ENCODE data around the gene KCNQ5. TPM values are rescaled to one million over a fixed set of nuclear protein-coding genes. Genes with fewer than 3 reads are reported as not detected.

Gene KCNQ5
- total and polyA plus RNA-seq, 2 of the 8 experiments (the other 6 are each of a cell fraction or from before 2014, with no cell fraction given): 0.83 to 1.2 TPM

DNA sequence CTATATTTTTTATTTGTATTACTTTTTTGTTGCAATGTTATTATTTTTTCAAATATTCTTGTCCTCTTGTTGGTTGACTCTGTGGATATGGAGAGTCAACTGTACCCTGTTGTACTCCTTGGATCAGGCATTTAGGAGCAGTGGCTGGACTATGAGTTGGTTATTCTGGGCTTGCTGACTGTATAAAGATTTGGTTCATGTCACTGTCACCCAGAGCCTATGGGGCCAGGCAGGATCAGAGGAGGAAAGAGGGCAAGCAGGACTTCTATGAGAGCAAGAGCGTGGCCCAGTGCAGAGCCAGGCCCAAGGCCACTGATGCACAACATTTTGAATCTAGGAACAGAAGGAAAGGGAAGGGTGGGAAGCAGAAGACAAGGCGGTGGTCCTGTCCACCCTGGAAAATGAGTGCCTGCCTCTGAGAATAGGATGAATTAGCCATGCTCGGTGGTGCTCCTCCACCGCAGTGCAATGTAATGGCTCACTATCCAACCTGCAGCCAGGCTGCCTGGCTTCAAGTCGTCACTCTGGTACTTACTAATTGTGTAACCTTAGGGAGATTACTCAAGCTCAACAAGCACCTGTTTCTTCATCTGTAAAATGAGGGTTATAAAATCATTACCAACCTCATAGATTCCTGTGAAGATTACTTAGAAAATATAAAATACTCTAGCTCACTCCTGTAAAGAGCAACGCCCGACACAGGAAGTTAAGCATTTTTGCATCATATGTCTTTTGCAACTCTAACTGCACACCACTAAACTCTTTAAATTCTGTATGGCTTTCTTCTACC is 192.1 kb downstream of the KCNQ5 start:
- Histone ChIP-seq H3K79me1 (ENCODE audit: low read depth, low read length) (no peaks in the 10 kb centered on the region), H2BK20ac (ENCODE audit: low read length) (no peak overlapping the region), H3K23me2 (ENCODE audit: low read depth, low read length) (no peaks in the 10 kb centered on the region), H3K4ac (replicated peaks; ENCODE audit: insufficient read length, low read depth, low read length) (no peak overlapping the region), H4K5ac (ENCODE audit: insufficient read length, low read depth, low read length) (no peak overlapping the region), H2BK12ac (ENCODE audit: low read depth, low read length) (0 out of 2 replicates have a peak overlapping the region, but pooled peaks have one; percentile 19), H3K9ac (replicated peaks in 1 of 4; ENCODE audit: extremely low read depth in 1 of 4, low read depth in 3 of 4, low read length in 3 of 4) (no peak overlapping the region), H2AK5ac (ENCODE audit: low read depth, low read length) (0 out of 2 replicates have a peak overlapping the region, but pooled peaks have one; percentile 40), H3K79me2 (ENCODE audit: control insufficient read depth in 1 of 2, insufficient read depth in 2 of 2, low read length in 2 of 2) (no peaks in the 10 kb centered on the region), H4K91ac (replicated peaks; ENCODE audit: insufficient read length, low read length) (no peak overlapping the region), H3K4me2 (ENCODE audit: insufficient read depth in 1 of 2, low read depth in 2 of 2, low read length in 2 of 2) (no peak overlapping the region), H4K8ac (ENCODE audit: extremely low read depth, insufficient read depth, low read length) (no peak overlapping the region), H2BK5ac (ENCODE audit: low read depth, low read length) (no peak overlapping the region), H3K14ac (ENCODE audit: insufficient read length) (no peak overlapping the region), H3K36me3 (ENCODE audit: control insufficient read depth in 2 of 4, insufficient read depth in 4 of 4, low read length in 3 of 4) (no peaks in the 10 kb centered on the region), H3K9me3 (ENCODE audit: insufficient read depth in 2 of 2, low read depth in 1 of 2, low read length in 1 of 2) (no peaks in the 10 kb centered on the region), H3K23ac (ENCODE audit: insufficient read length) (no peak overlapping the region), H3K4me1 (replicated peaks in 1 of 4; ENCODE audit: control insufficient read depth in 3 of 4, insufficient read depth in 4 of 4, low read length in 3 of 4) (peaks cover 5 to 8% (median 5%) of the 10 kb centered on the region in 4 experiments), H3K27ac (ENCODE audit: low read depth, low read length) (no peak overlapping the region), H4K20me1 (replicated peaks in 1 of 2; ENCODE audit: control insufficient read depth in 1 of 2, insufficient read depth in 2 of 2, low read length in 2 of 2) (no peaks in the 10 kb centered on the region), H2BK120ac (replicated peaks; ENCODE audit: low read depth, low read length) (no peak overlapping the region), H2BK15ac (ENCODE audit: low read length) (no peak overlapping the region), H3K4me3 (ENCODE audit: extremely low read depth in 1 of 4, insufficient read depth in 2 of 4, low read depth in 3 of 4, low read length in 4 of 4) (no peak overlapping the region), H2AFZ (ENCODE audit: low read length) (no peak overlapping the region), H3K18ac (ENCODE audit: extremely low read depth, low read length) (no peak overlapping the region), H3K56ac (replicated peaks; ENCODE audit: insufficient read length, low read depth, low read length) (no peak overlapping the region), H3K27me3 (replicated peaks in 1 of 4; ENCODE audit: control insufficient read depth in 3 of 4, extremely low read depth in 1 of 4, insufficient read depth in 3 of 4, low read length in 3 of 4) (no peaks in the 10 kb centered on the region)
- ChIA-PET CTCF (ENCODE audit: partially characterized antibody) (interaction anchor here (0.8 kb wide), 1 partner anchor 33 kb away, joined by 3 read pairs; no protein-coding TSS in a partner anchor), POLR2A (ENCODE audit: partially characterized antibody) (no interaction called here)
- WGBS, 2 experiments (ENCODE audit: extremely low coverage in 1 of 2, insufficient coverage in 1 of 2, insufficient read length in 1 of 2, insufficient replicate concordance in 2 of 2, low coverage in 1 of 2, low lambda C conversion rate in 2 of 2, missing lambda C conversion rate in 1 of 2): 82% methylated on average over 7 of the region's 7 CpGs; no CpG with 5 or more reads in 1 of the 2 experiments
- FAIRE-seq (no peak), DNase-seq (ENCODE audit: low read depth in 1 of 2, low spot score in 2 of 2) (no peak)
- TF ChIP-seq ASH2L (IDR thresholded peaks at IDR 0.05; ENCODE audit: low read length) (no peak), SUZ12 (IDR thresholded peaks at IDR 0.05; ENCODE audit: low read length) (no peak), EGR1 (IDR thresholded peaks at IDR 0.05; ENCODE audit: borderline replicate concordance, low read depth, low read length) (no peak), JUN (IDR thresholded peaks at IDR 0.05; ENCODE audit: low read depth, low read length) (no peak), TAF1 (IDR thresholded peaks at IDR 0.05; ENCODE audit: low read depth, low read length) (no peak), FOSL1 (IDR thresholded peaks at IDR 0.05; ENCODE audit: insufficient read depth, low read depth, low read length) (no peak), KDM4A (IDR thresholded peaks at IDR 0.05; ENCODE audit: low read depth, low read length, severe bottlenecking) (no peak)
- TF ChIP-seq, protein P1, sequence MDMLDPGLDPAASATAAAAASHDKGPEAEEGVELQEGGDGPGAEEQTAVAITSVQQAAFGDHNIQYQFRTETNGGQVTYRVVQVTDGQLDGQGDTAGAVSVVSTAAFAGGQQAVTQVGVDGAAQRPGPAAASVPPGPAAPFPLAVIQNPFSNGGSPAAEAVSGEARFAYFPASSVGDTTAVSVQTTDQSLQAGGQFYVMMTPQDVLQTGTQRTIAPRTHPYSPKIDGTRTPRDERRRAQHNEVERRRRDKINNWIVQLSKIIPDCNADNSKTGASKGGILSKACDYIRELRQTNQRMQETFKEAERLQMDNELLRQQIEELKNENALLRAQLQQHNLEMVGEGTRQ (IDR thresholded peaks at IDR 0.05; ENCODE audit: low read length): no peak
- TF ChIP-seq, protein P2, sequence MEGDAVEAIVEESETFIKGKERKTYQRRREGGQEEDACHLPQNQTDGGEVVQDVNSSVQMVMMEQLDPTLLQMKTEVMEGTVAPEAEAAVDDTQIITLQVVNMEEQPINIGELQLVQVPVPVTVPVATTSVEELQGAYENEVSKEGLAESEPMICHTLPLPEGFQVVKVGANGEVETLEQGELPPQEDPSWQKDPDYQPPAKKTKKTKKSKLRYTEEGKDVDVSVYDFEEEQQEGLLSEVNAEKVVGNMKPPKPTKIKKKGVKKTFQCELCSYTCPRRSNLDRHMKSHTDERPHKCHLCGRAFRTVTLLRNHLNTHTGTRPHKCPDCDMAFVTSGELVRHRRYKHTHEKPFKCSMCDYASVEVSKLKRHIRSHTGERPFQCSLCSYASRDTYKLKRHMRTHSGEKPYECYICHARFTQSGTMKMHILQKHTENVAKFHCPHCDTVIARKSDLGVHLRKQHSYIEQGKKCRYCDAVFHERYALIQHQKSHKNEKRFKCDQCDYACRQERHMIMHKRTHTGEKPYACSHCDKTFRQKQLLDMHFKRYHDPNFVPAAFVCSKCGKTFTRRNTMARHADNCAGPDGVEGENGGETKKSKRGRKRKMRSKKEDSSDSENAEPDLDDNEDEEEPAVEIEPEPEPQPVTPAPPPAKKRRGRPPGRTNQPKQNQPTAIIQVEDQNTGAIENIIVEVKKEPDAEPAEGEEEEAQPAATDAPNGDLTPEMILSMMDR (IDR thresholded peaks at IDR 0.05; ENCODE audit: control extremely low read depth in 1 of 3, insufficient read depth in 1 of 3, low read depth in 1 of 3, low read length in 3 of 3): no peak

Measured in H1 (cell line).